CD14-positive monocyte (primary cell): ENCODE measurements around the gene RRN3. TPM values are rescaled to one million over a fixed set of nuclear protein-coding genes. Genes with fewer than 3 reads are reported as not detected.
"Not testable (repeated sequence)": the region's sequence is repeated elsewhere in the genome, so short reads cannot be mapped to it uniquely, and the experiment has no call there.

Source experiments
- DNase-seq, 3 donors: peaks; one replicate each; pipeline ENCODE4 v3.0.0-alpha.2; 2011 to 2022
- H2AFZ ChIP-seq: 2 replicates; pipeline ENCODE4 v1.6.0; 2012; ENCODE audit warnings: mild to moderate bottlenecking, low read depth, low read length, inconsistent platforms; ENCODE audit not compliant: insufficient read depth, poor library complexity, severe bottlenecking
- H3K27ac ChIP-seq, 2 donors: 1 replicate in 1 of 2; 2 replicates in 1 of 2; pipeline ENCODE4 v1.5.1; 2012 to 2013; ENCODE audit warnings: low read length in 2 of 2, control low read depth in 1 of 2, inconsistent platforms in 1 of 2, low read depth in 1 of 2, mild to moderate bottlenecking in 1 of 2
- H3K27me3 ChIP-seq, 2 donors: one replicate each; pipeline versions ENCODE4 v1.6.0 to v1.6.1; 2011 to 2013; ENCODE audit warnings: low read length in 2 of 2; ENCODE audit not compliant: control insufficient read depth in 2 of 2, insufficient read depth in 2 of 2
- H3K36me3 ChIP-seq, 2 donors: replicated peaks in 1 of 2; 1 replicate in 1 of 2; 2 replicates in 1 of 2; pipeline versions ENCODE4 v1.5.1 to v1.6.1; 2012 to 2013; ENCODE audit warnings: low read length in 2 of 2, control low read depth in 1 of 2, inconsistent platforms in 1 of 2, mild to moderate bottlenecking in 1 of 2; ENCODE audit not compliant: insufficient read depth in 2 of 2, control insufficient read depth in 1 of 2
- H3K4me1 ChIP-seq, 2 donors: 1 replicate in 1 of 2; 2 replicates in 1 of 2; pipeline versions ENCODE4 v1.5.1 to v1.6.1; 2012 to 2013; ENCODE audit warnings: low read length in 2 of 2, control low read depth in 1 of 2, inconsistent platforms in 1 of 2, mild to moderate bottlenecking in 1 of 2, moderate library complexity in 1 of 2; ENCODE audit not compliant: insufficient read depth in 2 of 2, control insufficient read depth in 1 of 2
- H3K4me2 ChIP-seq: replicated peaks from 2 replicates; pipeline ENCODE3; 2012; ENCODE audit warnings: low read length, moderate library complexity, mild to moderate bottlenecking; ENCODE audit not compliant: poor library complexity, severe bottlenecking; ENCODE audit errors: extremely low read depth
- H3K4me3 ChIP-seq, 3 experiments: fragments of 200-600 bp in 1 of 3; sonication (generic) in 1 of 3; replicated peaks in 1 of 3; 1 replicate in 2 of 3; 2 replicates in 1 of 3; pipeline ENCODE4 v1.5.1; 2011 to 2013; ENCODE audit warnings: low read length in 3 of 3, mild to moderate bottlenecking in 3 of 3, control low read depth in 2 of 3, low read depth in 2 of 3, inconsistent platforms in 1 of 3, moderate library complexity in 1 of 3
- H3K79me2 ChIP-seq: 2 replicates; pipeline ENCODE4 v1.6.0; 2012; ENCODE audit warnings: mild to moderate bottlenecking, control low read depth, inconsistent platforms, low read length, moderate library complexity; ENCODE audit not compliant: insufficient read depth
- H3K9ac ChIP-seq: 2 replicates; pipeline ENCODE4 v1.6.0; 2017; ENCODE audit warnings: low read length, mild to moderate bottlenecking; ENCODE audit not compliant: insufficient read depth, poor library complexity, severe bottlenecking
- H3K9me3 ChIP-seq, 2 donors: replicated peaks in 1 of 2; 1 replicate in 1 of 2; 2 replicates in 1 of 2; pipeline versions ENCODE4 v1.5.1 to v1.6.1; 2012 to 2013; ENCODE audit warnings: low read length in 2 of 2, control low read depth in 1 of 2; ENCODE audit not compliant: control insufficient read depth in 1 of 2, insufficient read depth in 1 of 2
- H4K20me1 ChIP-seq: 2 replicates; pipeline ENCODE4 v1.6.0; 2012; ENCODE audit warnings: mild to moderate bottlenecking, low read length, control low read depth, moderate library complexity; ENCODE audit not compliant: insufficient read depth
- H3K27ac Mint-ChIP-seq, 7 donors: one replicate each; pipeline ENCODE4 v1.8.0; 2020; ENCODE audit warnings: mild to moderate bottlenecking in 7 of 7, mixed read lengths in 7 of 7, moderate library complexity in 6 of 7, inconsistent platforms in 2 of 7
- H3K27me3 Mint-ChIP-seq, 3 donors: one replicate each; pipeline ENCODE4 v1.8.0; 2021 to 2022; ENCODE audit warnings: low read depth in 3 of 3, mild to moderate bottlenecking in 3 of 3, mixed read lengths in 3 of 3, moderate library complexity in 3 of 3, inconsistent platforms in 1 of 3
- H3K36me3 Mint-ChIP-seq, 2 donors: one replicate each; pipeline ENCODE4 v1.8.0; 2020; ENCODE audit warnings: mixed read lengths in 2 of 2, inconsistent platforms in 1 of 2, mild to moderate bottlenecking in 1 of 2
- H3K4me1 Mint-ChIP-seq: one replicate; pipeline ENCODE4 v1.8.0; 2020; ENCODE audit warnings: mild to moderate bottlenecking, mixed read lengths
- H3K4me3 Mint-ChIP-seq, 2 donors: one replicate each; pipeline ENCODE4 v1.8.0; 2020; ENCODE audit warnings: mild to moderate bottlenecking in 2 of 2, mixed read lengths in 2 of 2, moderate library complexity in 1 of 2
- H3K9me3 Mint-ChIP-seq, 7 donors: one replicate each; pipeline ENCODE4 v1.8.0; 2020 to 2022; ENCODE audit warnings: mixed read lengths in 7 of 7, mild to moderate bottlenecking in 6 of 7, moderate library complexity in 6 of 7, inconsistent platforms in 2 of 7
- CTCF ChIP-seq: fragments of 200-600 bp; IDR thresholded peaks from one replicate; pipeline ENCODE4 v1.8.0; 2022; ENCODE audit warnings: antibody characterized with exemption, mild to moderate bottlenecking
- WGBS: methylation state at CpG from one replicate; pipeline ENCODE4 v1.1.5; 2013; ENCODE audit warnings: missing lambda C conversion rate; ENCODE audit not compliant: insufficient coverage; 5-methylcytosine and 5-hydroxymethylcytosine counted together
- intact Hi-C, 2 donors: fragments of 100-400 bp; cut with micrococcal nuclease; formaldehyde crosslinking; loops; one replicate each; pipeline versions ENCODE4 v1.15.0 to v1.15.1; 2023
- polyA plus RNA-seq, 3 donors: library from polyadenylated mRNA; depleted of rRNA in 1 of 3; unstranded in 2 of 3; stranded (reverse) in 1 of 3; fragments of 300-500 nt in 2 of 3; fragments of >200 nt in 1 of 3; fragmentation: Illumina TruSeq in 2 of 3; gene quantifications; 1 replicate in 2 of 3; 2 replicates in 1 of 3; pipeline ENCODE4 v1.2.3, GENCODE V29; 2012 to 2021

RRN3 gene
- polyA plus RNA-seq, 3 donors = 4.3 to 9.2 (median 9.1) TPM

GRCh38 chr16:15049581-15050180, 44.4 kb downstream of the RRN3 start:
- H3K4me1 Mint-ChIP-seq = peaks cover 17% of the 10 kb centered on the region
- H4K20me1 ChIP-seq = no peaks in the 10 kb centered on the region
- intact Hi-C loops = no loop called here
- H3K27me3 ChIP-seq = no peaks in the 10 kb centered on the region
- peaks cover 13 to 24% of the 10 kb centered on the region in 2 donors for H3K36me3 Mint-ChIP-seq
- no peak overlapping the region for H3K4me3 ChIP-seq
- peaks cover 24% of the 10 kb centered on the region for H3K79me2 ChIP-seq
- 100% methylated on average over 1 of the region's 3 CpGs for WGBS
- H3K9me3 Mint-ChIP-seq = no peaks in the 10 kb centered on the region
- no peak overlapping the region for H3K4me3 Mint-ChIP-seq
- H3K4me2 ChIP-seq = no peak overlapping the region
- no peak for DNase-seq
- TF ChIP-seq CTCF = no peak
- no peak overlapping the region for H3K9ac ChIP-seq
- no peak overlapping the region for H3K27ac Mint-ChIP-seq
- peaks cover 8 to 11% of the 10 kb centered on the region in 2 donors for H3K36me3 ChIP-seq
- no peaks in the 10 kb centered on the region for H3K27me3 Mint-ChIP-seq
- H2AFZ ChIP-seq = no peak overlapping the region
- no peak overlapping the region for H3K27ac ChIP-seq
- no peaks in the 10 kb centered on the region for H3K9me3 ChIP-seq
- H3K4me1 ChIP-seq = peaks cover 15 to 16% of the 10 kb centered on the region in 2 donors

- 94% methylated on average over 13 of the region's 21 CpGs for WGBS
- intact Hi-C loops = no loop called here
- no peak for DNase-seq
- Histone ChIP-seq H4K20me1 (no peaks in the 10 kb centered on the region), H2AFZ (no peak overlapping the region), H3K36me3 (peaks cover 8 to 18% of the 10 kb centered on the region in 2 donors), H3K4me3 (no peak overlapping the region), H3K9me3 (no peaks in the 10 kb centered on the region), H3K4me1 (no peaks in the 10 kb centered on the region), H3K79me2 (peaks cover 4% of the 10 kb centered on the region), H3K9ac (no peak overlapping the region), H3K4me2 (no peak overlapping the region), H3K27me3 (no peaks in the 10 kb centered on the region), H3K27ac (no peak overlapping the region)
- peaks cover 3% of the 10 kb centered on the region for H3K4me1 Mint-ChIP-seq
- no peaks in the 10 kb centered on the region for H3K27me3 Mint-ChIP-seq
- peak overlapping the region in 1 of 7 donors; percentile 14 for H3K27ac Mint-ChIP-seq
- no peaks in the 10 kb centered on the region for H3K9me3 Mint-ChIP-seq
- no peak overlapping the region for H3K4me3 Mint-ChIP-seq
- H3K36me3 Mint-ChIP-seq = peaks cover 26 to 47% of the 10 kb centered on the region in 2 donors
- TF ChIP-seq CTCF = no peak
These were observed 47.2 kb downstream of the RRN3 start for GRCh38 chr16:15046692-15047376.

- DNase-seq, H4K20me1 ChIP-seq, H3K9me3 Mint-ChIP-seq, H3K27ac Mint-ChIP-seq, H3K4me3 ChIP-seq, H2AFZ ChIP-seq, H3K4me2 ChIP-seq, H3K4me3 Mint-ChIP-seq, intact Hi-C loops, H3K27ac ChIP-seq, H3K4me1 ChIP-seq, H3K79me2 ChIP-seq, H3K9ac ChIP-seq, H3K27me3 ChIP-seq, H3K4me1 Mint-ChIP-seq, H3K27me3 Mint-ChIP-seq, H3K9me3 ChIP-seq: not testable (repeated sequence)
- H3K36me3 Mint-ChIP-seq = peaks cover 33 to 57% of the 10 kb centered on the region in 2 donors
- WGBS = 96% methylated on average over 6 of the region's 9 CpGs
- peaks cover 17 to 33% of the 10 kb centered on the region in 2 donors for H3K36me3 ChIP-seq
These were observed 48.8 kb downstream of the RRN3 start for GRCh38 chr16:15045270-15045669.
